ENCODE data around the gene STXBP2.

The STXBP2 gene

DNA sequence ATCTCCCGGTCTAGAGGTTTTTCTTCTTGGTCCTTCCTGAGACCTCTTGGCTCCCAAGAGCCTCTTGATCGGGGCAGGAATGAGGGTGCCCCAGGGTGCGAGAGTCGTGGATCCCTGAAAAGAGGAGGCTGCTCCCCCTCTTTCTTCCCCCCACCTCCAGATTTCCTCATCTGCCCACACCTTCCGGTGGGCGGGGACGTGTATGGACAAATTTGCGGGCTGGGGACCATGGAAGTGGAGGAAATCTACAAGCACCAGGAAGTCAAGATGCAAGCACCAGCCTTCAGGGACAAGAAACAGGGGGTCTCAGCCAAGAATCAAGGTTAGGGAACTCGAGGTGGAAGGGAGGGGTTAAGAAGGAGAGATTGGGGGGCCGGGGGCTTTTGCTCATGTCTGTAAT lies 39.9 kb downstream of the STXBP2 start, which contains the start of gene MCEMP1:
MCEMP1 (plus strand) TSS at position 237 of the 400 bp plus-strand sequence; CDS start at position 268, 31 bp downstream.
- peak within 1 kb of the TSS; percentile 39 for H3K4me3 ChIP-seq (ENCODE audit: low read depth, low read length)
- TF ChIP-seq, protein P1, sequence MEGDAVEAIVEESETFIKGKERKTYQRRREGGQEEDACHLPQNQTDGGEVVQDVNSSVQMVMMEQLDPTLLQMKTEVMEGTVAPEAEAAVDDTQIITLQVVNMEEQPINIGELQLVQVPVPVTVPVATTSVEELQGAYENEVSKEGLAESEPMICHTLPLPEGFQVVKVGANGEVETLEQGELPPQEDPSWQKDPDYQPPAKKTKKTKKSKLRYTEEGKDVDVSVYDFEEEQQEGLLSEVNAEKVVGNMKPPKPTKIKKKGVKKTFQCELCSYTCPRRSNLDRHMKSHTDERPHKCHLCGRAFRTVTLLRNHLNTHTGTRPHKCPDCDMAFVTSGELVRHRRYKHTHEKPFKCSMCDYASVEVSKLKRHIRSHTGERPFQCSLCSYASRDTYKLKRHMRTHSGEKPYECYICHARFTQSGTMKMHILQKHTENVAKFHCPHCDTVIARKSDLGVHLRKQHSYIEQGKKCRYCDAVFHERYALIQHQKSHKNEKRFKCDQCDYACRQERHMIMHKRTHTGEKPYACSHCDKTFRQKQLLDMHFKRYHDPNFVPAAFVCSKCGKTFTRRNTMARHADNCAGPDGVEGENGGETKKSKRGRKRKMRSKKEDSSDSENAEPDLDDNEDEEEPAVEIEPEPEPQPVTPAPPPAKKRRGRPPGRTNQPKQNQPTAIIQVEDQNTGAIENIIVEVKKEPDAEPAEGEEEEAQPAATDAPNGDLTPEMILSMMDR (IDR thresholded peaks at IDR 0.05; ENCODE audit: borderline replicate concordance, insufficient read depth, low read depth, low read length) = no peak

DNA sequence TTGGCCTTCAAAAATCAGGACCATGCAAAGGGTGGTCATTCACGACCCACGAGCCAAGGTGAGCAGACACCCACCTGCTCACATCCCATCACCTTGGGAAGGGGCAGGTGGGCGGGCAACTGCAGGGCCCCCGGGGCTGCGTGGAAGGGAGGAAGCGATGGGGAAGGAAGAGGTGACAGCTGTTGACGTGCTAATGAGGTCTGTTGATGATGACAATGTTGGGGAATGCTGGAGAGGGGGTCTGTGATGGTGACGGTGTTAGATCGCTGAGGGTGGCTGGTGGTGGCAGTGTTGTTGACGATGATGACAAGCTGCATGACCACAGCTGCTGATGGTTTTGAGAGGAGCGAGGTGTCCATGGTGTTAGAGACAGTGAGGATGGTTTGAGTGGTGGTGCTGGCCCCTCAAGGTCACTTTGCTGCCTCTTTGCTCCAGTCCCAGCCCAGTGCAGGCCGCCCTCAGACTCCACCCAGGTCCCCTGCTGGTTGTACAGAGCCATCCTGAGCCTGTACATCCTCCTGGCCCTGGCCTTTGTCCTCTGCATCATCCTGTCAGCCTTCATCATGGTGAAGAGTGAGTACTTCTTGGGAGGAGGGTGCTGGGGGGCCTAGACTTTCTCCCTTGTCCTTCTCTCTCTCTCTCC lies 40.9 kb downstream of the STXBP2 start:
- TF ChIP-seq, protein P1 (IDR thresholded peaks at IDR 0.05; ENCODE audit: borderline replicate concordance, insufficient read depth, low read depth, low read length) = no peak
- no peak overlapping the region for H3K4me3 ChIP-seq (ENCODE audit: low read depth, low read length)

DNA sequence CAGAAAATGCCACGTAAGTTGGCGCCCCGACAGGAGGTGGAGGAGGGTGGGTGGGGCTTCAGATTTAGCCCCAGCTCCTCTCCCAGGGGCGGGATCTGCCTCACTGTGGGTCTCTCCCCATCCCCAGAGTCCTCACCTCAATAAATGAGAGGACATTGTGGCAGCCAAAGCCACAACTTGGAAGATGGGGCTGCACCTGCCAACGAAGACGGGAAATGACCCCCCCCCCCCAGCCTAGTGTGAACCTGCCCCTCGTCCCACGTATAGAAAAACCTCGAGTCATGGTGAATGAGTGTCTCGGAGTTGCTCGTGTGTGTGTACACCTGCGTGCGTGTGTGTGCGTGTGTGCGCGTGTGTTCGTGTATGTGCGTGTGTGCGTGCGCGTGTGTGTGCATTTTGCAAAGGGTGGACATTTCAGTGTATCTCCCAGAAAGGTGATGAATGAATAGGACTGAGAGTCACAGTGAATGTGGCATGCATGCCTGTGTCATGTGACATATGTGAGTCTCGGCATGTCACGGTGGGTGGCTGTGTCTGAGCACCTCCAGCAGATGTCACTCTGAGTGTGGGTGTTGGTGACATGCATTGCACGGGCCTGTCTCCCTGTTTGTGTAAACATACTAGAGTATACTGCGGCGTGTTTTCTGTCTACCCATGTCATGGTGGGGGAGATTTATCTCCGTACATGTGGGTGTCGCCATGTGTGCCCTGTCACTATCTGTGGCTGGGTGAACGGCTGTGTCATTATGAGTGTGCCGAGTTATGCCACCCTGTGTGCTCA lies 42.3 kb downstream of the STXBP2 start:
- TF ChIP-seq, protein P1 (IDR thresholded peaks at IDR 0.05; ENCODE audit: borderline replicate concordance, insufficient read depth, low read depth, low read length) = peak; percentile 71; the same call in 1 of the 2 replicates
- H3K4me3 ChIP-seq (ENCODE audit: low read depth, low read length) = no peak overlapping the region

DNA sequence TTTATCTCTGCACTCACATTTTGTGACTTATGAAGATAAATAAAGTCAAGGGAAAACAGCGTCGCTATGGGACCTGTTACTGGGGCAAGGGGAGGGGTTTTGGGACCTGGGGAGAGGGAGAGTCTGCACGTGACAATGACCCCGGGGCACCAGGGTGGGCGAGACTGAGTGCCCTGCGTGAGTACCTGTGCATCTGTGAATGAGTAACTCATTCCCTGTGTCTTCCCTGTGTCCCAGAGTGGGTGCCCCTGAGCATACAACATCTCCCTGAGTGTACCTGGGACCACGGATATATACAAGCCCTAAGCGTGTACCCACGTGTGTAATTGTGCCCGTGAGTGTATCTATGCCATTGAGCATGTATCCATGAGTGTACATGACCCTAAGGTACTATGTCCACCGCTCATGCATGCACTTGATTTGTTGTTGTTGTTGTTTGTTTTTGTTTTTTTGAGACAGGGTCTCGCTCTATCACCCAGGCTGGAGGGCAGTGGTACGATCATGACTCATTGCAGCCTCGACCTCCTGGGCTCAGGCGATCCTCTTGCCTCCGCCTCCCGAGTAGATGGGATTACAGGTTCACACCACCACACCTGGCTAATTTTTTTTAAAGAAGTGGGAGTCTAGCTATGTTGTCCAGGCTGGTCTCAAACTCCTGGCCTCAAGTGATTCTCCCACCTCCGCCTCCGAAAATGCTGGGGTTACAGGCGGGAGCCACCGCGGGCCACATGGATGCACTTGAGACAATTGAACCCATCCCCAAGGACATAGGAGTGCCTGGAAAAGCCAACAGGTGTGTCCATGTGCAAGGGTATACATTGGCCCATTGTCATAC lies 43.1 kb downstream of the STXBP2 start:
- TF ChIP-seq, protein P1 (IDR thresholded peaks at IDR 0.05; ENCODE audit: borderline replicate concordance, insufficient read depth, low read depth, low read length) = no peak
- peak overlapping the region; percentile 99 for H3K4me3 ChIP-seq (ENCODE audit: low read depth, low read length)

DNA sequence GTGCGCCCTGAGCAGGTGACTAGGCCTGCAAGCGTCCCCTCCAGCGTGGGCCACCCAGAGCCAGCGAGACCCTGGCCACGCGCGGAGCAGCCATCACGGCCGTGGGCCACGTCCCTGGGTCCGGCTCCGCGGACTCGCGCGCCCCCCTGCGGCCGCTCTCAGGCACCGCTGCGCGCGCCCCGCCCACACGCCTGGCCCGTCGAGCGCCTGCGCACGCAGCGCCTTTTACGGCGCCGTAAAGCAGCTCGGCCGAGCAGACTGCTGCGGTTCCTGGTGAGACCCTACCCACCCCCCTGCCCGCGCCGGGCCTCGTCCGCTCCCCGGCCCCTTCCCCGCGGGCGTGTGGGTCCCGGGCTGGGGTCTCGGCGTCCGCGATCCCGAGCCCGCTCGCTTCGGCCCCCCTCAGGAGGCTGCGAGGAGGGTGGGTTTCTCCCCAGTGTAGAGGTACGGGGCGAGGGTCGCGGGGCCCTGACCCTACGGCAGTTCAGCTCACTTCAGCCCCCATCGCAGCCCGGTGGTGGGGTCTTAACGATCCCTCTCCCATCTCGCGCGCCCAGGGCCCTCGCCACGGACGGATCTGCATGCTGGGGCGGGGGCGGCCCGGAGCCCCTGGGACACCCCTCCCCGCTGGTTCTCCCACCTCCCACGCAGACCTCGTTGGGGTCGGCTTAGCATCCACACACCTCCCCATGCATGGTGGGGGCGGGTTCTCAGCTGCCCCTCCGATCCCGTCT lies 43.9 kb downstream of the STXBP2 start, which contains the start of gene TRAPPC5:
TRAPPC5 (plus strand) TSS at position 228 of the 734 bp plus-strand sequence. CDS start 1,421 bp downstream, outside the sequence.
- peak within 1 kb of the TSS; percentile 99 for H3K4me3 ChIP-seq (ENCODE audit: low read depth, low read length)
- TF ChIP-seq, protein P1 (IDR thresholded peaks at IDR 0.05; ENCODE audit: borderline replicate concordance, insufficient read depth, low read depth, low read length) = peak; percentile 98

Measured in GM12875 (cell line).